Renal cortex interstitium (tissue), 11 donors: ENCODE measurements around the gene NOL7. TPM values are rescaled to one million over a fixed set of nuclear protein-coding genes. Genes with fewer than 3 reads are reported as not detected.
A peak's percentile ranks its signal among the peaks of the same experiment; 100 is the strongest.

ENCODE experiments used
- DNase-seq, 11 donors: peaks; one replicate each; pipeline ENCODE4 v3.0.0-alpha.2; 2013; ENCODE audit warnings: low read depth in 9 of 11, low spot score in 4 of 11; ENCODE audit errors: extremely low read depth in 1 of 11
- polyA plus RNA-seq, 3 donors: library from polyadenylated mRNA; unstranded; fragments of 120-200 nt; gene quantifications; one replicate each; pipeline ENCODE4 v1.2.1, GENCODE V29; 2013; ENCODE audit not compliant: insufficient read length in 3 of 3

The NOL7 gene
- polyA plus RNA-seq, 3 donors: 82.1 to 100 (median 87.8) TPM

- no peak for DNase-seq
These were observed 15.4 kb downstream of the NOL7 start for GRCh38 chr6:13630499-13630898.

GRCh38 chr6:13633343-13633742 is 18.2 kb downstream of the NOL7 start:
- no peak for DNase-seq

- DNase-seq: no peak
These were observed 21.0 kb downstream of the NOL7 start for GRCh38 chr6:13635948-13636658.

DNA sequence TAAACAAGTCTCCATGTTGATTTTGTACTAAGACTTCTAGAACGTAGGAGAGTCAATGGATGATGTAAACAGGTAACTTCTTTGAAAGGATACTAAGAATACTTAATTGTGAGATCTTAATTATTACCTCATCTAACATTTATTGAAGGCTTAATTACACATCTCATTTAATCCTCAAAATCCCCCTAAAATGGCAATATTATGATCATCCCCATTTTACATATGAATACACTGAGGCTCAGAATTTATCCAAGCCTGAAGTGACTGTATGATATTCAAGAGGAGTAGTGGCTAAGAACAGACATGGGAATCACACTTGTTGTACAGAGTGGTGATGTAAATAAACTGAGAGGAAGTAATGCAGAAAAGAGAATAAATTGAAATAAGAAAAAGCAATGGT is 22.9 kb downstream of the NOL7 start:
- DNase-seq: no peak

DNA sequence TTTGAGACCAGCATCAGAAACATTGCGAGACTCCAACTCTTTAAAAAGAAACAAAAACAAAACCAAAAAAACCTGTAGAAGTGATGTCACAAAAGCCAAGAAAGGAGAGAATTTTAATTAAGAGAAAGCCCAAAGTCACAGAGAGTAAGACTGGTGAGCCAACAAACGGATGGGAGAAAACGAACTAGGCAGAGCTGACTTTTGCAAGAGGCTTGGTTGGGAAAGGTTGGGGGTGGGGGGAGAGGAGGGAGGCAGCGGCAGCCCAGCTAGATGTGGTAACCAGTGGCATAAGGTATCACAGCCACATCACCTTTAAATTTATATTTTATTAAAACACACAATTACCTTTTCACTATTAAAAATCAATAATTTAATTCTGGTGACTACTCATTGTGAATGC is 23.5 kb downstream of the NOL7 start:
- DNase-seq: no peak

DNA sequence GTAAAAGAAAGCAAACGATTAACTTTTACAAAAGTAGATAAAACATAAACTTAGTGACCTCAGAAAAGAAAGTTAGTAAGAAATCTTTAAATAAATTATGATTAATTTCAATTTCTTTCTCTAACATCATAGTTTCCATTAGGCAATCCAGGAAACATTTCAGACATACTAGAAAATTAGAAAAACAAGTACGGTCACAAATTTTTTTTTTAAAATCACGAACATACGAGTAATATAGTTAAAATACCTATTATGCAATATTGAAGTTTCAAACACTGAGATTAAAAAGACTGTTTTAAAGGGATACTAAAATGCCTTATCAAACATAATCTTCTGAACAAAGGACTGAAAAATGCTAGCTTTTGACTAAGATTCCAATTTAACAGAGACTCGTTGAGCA is 26.2 kb downstream of the NOL7 start:
- DNase-seq: no peak

GRCh38 chr6:13643125-13643524 is 28.0 kb downstream of the NOL7 start:
- DNase-seq: no peak

DNA sequence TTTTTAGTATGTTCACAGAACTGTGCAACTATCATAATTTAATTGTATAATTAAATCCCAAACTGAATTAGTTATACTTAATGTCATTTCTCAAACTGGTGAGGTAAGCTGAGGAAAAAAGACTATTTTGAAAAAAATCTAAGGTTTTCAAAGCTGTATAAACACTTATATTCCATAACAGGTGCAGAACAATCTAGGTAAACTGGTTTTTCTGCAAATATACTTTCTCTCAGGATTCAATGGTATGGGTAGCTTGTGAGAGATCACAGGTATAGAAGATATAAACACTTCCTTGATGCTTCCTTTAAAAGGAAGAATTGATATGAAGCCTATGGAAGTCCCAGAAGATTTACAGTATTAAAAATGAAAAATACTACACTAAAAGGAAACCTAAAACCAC is 33.7 kb downstream of the NOL7 start:
- no peak for DNase-seq

- no peak for DNase-seq
These were observed 34.3 kb downstream of the NOL7 start for GRCh38 chr6:13649393-13649792.

DNA sequence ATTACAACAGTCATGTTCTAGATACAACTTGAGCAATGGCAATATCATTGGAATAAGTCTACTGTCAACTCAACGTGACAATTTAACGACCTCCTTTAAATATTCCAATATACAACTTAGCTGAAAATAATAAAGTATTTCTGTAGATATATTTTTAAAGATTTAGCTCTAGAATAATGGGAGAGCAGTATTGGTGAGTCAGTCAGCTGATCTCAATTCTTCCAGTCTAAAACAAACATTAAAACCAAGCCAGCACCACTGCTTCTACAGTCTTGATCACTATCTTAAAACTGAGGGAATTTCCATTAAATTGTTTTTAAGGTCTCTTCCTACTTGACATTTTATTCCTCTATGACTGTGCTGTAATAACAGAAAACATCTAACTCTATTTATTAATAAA is 38.2 kb downstream of the NOL7 start:
- no peak for DNase-seq

GRCh38 chr6:13654496-13654895 is 39.4 kb downstream of the NOL7 start:
- DNase-seq: peak in 1 of 11 donors; percentile 8

DNA sequence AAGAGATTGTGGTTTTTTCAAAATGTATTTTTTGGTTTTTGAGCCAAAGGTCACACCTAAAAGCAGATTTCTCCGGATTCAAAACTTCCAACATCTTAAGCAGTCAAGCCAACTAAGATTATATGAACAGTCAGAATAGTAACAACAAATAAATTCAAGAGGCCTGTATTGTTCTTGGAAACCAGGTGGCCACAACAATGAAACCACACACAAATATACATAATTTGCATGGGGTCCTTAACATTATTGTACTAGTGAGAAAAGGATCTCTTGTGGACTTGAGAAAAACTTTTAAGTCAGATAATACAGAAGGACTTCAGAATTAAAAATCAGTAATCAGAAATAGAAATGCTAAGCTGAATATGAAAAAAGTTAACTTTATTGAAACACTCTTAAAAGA is 40.6 kb downstream of the NOL7 start:
- DNase-seq: no peak

DNA sequence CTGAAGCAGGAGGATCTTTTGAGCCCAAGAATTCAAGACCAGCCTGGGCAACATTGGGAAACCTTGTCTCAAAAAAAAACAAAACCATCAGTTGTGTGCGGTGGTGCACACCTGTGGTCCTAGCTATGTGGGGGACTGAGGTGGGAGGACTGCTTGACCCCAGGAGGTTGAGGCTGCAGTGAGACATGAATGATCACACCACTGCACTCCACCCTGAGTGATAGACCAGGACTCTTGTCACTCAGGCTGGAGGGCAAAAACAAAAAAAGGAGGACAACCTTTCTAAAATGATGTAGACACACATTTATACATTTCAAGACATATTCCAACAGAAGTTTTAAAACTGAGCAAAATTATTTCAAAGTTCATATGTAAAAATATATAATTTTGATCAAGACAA is 45.1 kb downstream of the NOL7 start:
- DNase-seq: no peak

GRCh38 chr6:13660893-13661292 is 45.8 kb downstream of the NOL7 start:
- no peak for DNase-seq

GRCh38 chr6:13661647-13662046 is 46.5 kb downstream of the NOL7 start:
- no peak for DNase-seq

GRCh38 chr6:13662651-13663334 is 47.7 kb downstream of the NOL7 start:
- DNase-seq: no peak

- DNase-seq: no peak
These were observed 48.9 kb downstream of the NOL7 start for GRCh38 chr6:13663986-13664385.

GRCh38 chr6:13664703-13665352 is 49.7 kb downstream of the NOL7 start:
- no peak for DNase-seq

DNA sequence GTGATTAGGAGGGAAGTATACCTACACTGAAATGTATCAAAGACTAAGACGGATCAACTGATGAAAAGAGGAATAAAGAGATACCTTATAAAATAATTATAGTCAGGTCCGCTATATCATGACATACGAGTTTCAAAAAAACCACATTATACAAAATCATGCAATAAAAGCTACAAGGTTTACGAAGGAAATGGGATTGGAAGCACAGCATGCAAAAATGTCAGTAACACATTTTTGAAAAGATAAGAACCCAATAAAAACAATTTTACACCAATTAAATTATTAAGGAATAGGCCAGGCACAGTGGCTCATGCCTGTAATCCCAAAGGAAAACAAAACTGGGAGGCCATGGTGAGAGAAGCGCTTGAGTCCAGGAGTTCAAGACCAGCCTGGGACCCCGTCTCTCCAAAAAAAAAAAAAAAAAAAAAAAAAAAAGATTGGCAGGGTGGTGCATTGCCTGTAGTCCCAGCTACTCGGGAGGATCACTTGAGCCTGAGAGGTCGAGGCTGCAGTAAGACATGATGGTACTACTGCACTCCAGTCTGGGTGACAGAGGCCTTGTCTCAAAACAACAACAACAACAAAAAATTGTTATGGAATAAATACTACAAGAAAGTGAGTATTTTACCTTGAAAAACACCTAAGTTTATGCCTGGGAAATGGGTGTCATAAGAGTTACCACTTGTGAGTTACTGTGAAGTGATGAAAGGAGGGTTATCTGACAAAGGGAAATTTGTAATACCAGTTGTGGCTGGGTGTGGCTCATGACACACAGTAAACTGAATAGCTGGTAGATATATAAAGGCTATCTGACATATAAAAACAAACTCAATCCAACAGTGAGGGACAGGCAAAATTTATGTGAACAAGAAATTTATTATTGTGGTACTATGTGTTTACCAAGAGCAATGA is 51.3 kb downstream of the NOL7 start:
- no peak for DNase-seq
